ENCODE measurements around the gene ZNF330.

Gene ZNF330

DNA sequence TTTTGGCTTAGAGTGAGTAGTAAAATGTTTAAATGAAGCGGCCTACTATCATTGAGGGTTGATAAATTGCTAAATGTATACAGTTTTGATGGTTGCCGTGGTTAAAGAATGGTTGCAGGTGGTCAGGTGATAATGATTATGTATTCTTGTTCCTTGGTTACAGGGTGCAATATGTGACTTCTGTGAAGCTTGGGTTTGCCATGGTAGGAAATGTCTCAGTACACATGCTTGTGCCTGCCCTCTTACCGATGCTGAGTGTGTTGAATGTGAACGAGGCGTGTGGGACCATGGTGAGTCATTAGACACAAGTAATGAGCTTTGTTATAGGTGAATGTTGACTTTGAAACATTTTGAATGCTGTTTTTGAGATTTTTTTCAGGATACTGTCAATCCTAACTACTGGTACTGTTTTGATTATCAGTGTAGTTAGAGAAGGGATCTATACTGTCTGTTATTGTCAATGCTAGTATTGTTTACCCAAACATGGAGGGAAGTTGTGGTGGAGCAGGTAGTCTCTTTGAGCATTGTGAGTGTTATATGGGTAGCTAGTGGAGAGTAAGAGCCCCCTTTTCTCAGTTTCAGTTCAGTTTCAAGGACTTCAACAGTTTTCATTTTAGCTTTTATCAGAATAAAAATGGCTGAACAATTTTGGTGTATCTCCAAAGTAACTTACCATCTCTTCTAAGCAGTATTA is 8.9 kb downstream of the ZNF330 start:
- DNase-seq (ENCODE audit: extremely low spot score, insufficient read length, low read depth) (no peak), FAIRE-seq (no peak)

- FAIRE-seq (no peak), DNase-seq (ENCODE audit: extremely low spot score, insufficient read length, low read depth) (no peak)
Measured at GRCh38 chr4:141233673-141234072, 13.0 kb downstream of the ZNF330 start.

DNA sequence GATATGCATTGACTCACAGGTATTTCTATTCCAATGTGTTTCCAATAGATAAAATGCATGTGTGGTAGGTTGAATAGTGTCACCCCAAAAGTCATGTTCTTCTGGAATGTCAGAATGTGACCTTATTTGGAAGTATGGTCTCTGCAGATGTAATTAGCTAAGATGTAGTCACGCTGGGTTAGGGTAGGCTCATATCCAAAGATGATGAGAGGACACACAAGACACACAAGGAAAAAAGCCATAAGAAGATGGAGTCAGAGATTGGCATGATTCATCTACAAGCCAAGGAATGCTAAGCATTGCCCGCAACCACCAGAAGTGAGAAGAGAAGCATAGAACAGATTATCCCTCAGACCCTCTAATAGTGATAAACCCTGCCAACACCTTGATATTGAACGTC is 17.5 kb downstream of the ZNF330 start:
- DNase-seq (ENCODE audit: extremely low spot score, insufficient read length, low read depth) (no peak), FAIRE-seq (no peak)

DNA sequence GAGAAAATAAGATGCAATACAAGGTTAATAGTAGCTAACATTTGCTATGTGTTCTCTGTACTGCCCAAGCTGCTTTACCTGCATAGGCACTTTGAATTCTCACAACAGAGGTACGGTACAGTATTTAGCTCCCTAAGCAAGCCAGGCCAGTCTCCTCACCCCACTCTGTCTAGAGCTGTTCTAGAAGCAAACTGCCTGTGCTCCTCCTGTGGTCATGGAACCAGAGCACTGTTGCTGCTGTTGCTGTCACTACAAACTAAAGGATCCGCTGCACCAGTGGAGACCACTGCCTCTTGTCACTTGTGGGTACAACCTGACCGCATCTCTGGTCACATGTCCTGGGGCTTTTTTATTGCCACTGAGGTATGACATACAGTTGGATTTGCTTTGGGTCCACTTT is 19.6 kb downstream of the ZNF330 start:
- no peak for FAIRE-seq
- DNase-seq (ENCODE audit: extremely low spot score, insufficient read length, low read depth): no peak

DNA sequence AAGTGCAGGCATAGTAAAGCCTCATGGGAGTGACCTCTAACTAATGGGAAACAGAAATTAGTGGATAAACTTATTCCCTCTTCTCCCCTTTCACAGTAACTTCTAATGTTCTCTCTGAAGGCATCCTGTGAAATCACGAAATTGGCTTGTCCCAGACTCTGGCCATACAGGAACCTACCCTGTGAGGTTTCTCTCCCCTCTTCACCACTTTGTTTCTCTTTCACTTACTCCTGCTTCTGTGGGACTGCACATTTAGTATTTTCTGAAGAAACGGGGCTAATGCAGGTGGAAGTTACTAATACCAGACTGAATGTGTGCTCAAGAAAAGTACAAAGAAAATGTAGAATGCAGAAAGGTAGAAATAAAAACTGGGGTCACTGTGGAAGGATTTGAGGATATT is 20.0 kb downstream of the ZNF330 start:
- no peak for FAIRE-seq

GRCh38 chr4:141241986-141242385 is 21.3 kb downstream of the ZNF330 start:
- no peak for DNase-seq (ENCODE audit: extremely low spot score, insufficient read length, low read depth)
- no peak for FAIRE-seq

More for the DNA sequence above, 20.0 kb downstream of the ZNF330 start:
- DNase-seq (ENCODE audit: extremely low spot score, insufficient read length, low read depth): no peak

DNA sequence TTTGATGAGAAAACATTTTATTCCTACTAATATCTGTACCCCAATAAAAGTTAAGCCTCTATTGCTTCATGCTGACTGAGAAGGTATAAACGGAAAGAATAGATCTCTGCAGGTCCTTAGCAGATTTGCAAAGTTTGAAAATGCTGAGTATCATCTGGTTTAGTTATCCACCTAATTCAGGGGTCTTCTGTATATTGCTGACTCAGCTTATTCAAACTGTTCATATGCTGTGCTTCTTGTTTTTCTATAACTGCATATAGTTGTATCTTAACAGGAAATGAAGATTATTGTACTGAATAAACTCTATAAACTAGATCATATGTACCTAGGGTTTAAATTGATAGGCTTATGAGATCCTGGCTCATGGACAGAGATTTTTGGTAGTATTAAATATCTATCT is 23.7 kb downstream of the ZNF330 start:
- no peak for FAIRE-seq
- no peak for DNase-seq (ENCODE audit: extremely low spot score, insufficient read length, low read depth)

DNA sequence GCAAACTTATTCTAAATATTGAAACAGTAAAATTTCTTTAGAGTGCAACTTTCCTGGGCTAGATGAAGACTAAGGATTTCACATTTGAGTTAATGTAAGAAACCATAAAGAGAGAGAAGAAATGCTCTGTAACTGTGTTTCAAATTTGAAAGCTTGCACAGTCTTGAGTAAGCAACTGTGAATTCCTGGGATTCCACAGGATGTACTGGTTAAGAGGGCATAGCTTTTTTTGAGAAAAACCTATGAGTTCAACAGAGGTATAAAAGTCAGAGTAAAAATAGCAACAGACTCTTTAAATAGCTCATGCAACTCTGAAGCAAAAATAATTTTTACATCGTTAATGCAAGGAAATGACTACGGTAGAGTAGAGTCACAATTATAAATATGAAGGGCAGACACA is 25.5 kb downstream of the ZNF330 start:
- FAIRE-seq (no peak), DNase-seq (ENCODE audit: extremely low spot score, insufficient read length, low read depth) (no peak)

DNA sequence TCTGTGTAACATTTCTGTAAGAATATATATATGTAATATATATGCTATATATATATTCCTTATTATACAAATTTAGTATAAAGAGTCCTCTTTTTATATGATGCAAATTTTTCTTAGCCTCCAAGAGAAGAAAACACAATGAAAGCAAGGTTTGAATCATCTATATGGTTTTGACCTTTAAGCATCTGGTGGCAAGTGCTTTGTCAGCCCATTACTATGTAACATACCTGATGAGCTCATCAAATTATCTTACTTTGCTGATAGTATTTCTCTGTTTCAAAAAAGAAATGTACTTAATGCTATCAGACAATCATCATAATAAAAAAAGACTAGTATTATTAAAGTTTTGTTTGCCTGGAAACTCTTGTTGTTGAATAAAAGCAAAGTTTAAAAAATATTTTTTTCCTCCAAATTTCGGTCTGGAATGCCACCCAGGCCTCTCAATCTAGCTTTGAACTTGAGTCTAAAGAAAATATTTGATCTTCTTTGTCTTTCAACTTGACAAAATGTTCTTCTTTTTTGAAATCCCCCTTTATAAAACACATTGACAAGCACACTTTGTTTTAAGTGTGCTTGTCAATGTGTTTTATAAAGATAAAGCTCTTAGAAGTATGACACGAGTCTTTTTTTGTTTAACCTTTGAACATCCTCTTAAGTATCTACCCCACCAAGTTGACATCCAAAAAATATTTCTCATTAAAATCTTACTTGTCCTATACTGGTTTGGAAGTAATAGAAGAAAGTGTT is 26.2 kb downstream of the ZNF330 start:
- FAIRE-seq: no peak
- DNase-seq (ENCODE audit: extremely low spot score, insufficient read length, low read depth): no peak

GRCh38 chr4:141247430-141247780 is 26.7 kb downstream of the ZNF330 start:
- FAIRE-seq: no peak
- DNase-seq (ENCODE audit: extremely low spot score, insufficient read length, low read depth): no peak

DNA sequence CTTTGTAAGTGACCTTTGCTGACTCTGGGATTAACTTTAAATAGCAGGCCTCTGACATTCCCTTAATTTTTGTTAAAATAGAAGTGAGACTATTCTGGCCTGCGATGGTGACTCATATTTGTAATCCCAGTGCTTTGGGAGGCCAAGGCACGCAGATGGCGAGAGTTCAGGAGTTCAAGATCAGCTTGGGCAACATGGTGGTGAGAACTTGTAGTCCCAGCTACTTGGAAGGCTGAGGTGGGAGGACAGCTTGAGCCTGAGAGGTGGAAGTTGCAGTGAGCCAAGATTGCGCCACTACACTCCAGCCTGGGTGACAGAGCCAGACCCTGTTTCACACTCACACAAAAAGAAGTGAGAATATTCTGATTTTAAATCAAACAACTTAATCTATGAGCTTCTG is 27.3 kb downstream of the ZNF330 start:
- DNase-seq (ENCODE audit: extremely low spot score, insufficient read length, low read depth) (no peak), FAIRE-seq (no peak)

DNA sequence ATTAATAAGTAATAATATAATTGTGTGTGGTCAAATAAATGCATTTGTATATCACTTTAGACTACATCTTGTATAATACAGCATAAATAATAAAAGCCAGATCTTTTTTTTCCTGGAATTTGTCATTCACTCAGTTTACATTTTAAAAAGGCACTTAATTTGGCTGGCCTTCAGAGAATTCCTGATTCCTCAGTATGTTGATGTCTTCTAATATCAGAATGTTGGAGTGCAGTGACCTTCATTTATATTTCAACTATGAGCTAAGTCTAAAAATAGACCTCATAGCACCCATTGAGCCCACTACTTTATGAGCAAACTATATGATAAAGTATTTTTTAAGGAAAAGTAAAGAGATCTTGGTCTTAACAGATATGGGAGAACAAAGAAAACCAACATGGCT is 27.8 kb downstream of the ZNF330 start:
- no peak for FAIRE-seq
- no peak for DNase-seq (ENCODE audit: extremely low spot score, insufficient read length, low read depth)

GRCh38 chr4:141254326-141254725 is 33.6 kb downstream of the ZNF330 start:
- FAIRE-seq (no peak), DNase-seq (ENCODE audit: extremely low spot score, insufficient read length, low read depth) (no peak)

DNA sequence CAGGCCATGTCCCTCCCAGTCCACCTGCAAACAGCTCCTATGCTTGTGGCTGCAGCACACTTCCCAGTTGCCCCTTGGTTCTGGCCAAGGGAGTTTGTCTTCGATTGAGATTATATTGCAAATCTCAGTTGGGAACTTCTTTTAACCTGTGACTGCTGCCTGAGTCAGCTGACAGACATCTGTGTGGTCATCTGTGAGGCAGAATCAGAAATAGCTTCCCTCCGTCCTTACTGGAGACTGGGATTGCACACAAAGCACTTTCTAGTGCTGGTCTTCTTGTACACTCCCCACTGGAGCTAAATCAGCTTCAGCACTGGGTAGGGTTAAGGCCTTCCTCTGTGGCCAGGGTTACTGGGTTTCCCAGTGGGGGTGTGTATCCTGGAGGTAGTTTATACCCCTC is 34.3 kb downstream of the ZNF330 start:
- DNase-seq (ENCODE audit: extremely low spot score, insufficient read length, low read depth): no peak
- no peak for FAIRE-seq

DNA sequence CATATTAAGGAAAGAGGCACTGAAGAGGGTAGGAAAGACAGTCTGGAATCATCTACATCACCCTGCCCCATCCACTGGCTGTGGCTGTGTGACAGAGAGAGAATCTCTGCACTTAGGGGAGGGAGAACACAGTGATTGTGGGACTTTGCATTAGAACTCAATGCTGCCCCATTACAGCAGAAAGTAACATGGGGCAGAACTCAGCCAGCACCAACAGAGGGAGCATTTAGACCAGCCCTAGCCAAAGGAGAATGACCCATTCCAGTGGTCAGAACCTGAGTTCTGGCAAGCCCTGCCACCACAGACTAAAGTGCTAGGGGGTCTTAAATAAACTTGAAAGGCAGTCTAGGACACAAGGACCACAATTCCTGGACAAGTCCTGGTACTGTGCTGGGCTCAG is 37.9 kb downstream of the ZNF330 start:
- no peak for DNase-seq (ENCODE audit: extremely low spot score, insufficient read length, low read depth)
- FAIRE-seq: no peak

DNA sequence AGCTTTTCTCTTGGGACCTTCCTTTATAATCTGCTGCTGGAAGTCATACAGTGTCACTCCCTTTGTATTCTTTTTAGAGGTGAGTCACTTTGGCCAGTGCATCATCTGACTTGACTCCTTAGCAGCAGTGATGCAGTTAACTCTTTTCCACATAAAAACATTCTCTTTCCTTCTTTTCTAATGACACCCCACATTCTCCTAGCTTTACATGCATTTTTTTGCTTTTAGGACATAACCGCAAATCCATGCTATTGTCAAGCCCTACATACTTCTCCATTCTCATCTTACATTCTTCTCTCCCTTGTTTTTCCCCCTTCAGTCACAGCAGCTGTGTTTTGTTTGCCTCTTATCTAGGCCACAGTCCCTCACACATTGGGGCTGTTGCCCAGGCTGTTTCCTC is 55.1 kb downstream of the ZNF330 start:
- DNase-seq (ENCODE audit: extremely low spot score, insufficient read length, low read depth) (no peak), FAIRE-seq (no peak)

DNA sequence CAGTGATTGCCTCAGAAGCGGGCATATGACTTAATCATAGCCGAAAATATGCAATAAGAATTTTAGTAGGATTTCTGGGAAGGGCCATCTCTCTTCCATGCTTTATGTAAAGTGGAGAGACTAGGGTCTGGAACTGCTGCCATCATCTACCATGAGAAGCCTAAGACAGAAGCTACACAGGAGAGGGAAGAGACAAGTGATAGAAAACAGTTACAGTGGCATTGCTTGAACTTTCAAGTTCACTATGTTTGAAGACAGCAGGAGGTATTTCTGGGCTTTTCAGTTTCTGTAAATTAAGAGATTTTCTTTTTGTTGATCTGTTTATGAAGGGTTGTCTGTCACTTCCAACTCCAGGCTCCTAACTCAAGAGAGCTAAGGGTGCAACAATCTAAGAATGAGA is 62.5 kb downstream of the ZNF330 start:
- FAIRE-seq (no peak), DNase-seq (ENCODE audit: extremely low spot score, insufficient read length, low read depth) (no peak)

GRCh38 chr4:141283563-141283962 is 62.9 kb downstream of the ZNF330 start:
- DNase-seq (ENCODE audit: extremely low spot score, insufficient read length, low read depth): no peak
- no peak for FAIRE-seq
